HCT116 (cell line): ENCODE results near the gene GRIK3. TPM values are rescaled to one million over a fixed set of nuclear protein-coding genes. Genes with fewer than 3 reads are reported as not detected.

Source experiments
- ATAC-seq: fragments of 200-7000 bp; cut with Tn5 transposase; 2 replicates; pipeline ENCODE4 v1.9.1; 2020; ENCODE audit warnings: mild to moderate bottlenecking, moderate library complexity
- BruUV-seq: library from RNA; stranded (reverse); fragments of 400-500 nt; replicated peaks from 2 replicates; lab custom pipeline; 2021; lab: Mats Ljungman, UMichigan
- CTCF ChIA-PET: fragments of 300-600 bp; sonication (Branson Sonifier 250); formaldehyde crosslinking; loops from one replicate; lab custom pipeline; 2021; ENCODE audit warnings: antibody characterized with exemption; lab: Charles Lee
- POLR2A ChIA-PET: fragments of 300-600, 350-600 bp; sonication (Branson Sonifier 250); formaldehyde crosslinking; loops from one replicate; lab custom pipeline; 2021; ENCODE audit warnings: antibody characterized with exemption; lab: Charles Lee
- RAD21 ChIA-PET, 2 experiments: fragments of 300-600 bp; sonication (Branson Sonifier 250); formaldehyde crosslinking; loops; one replicate each; lab custom pipeline; 2023; ENCODE audit warnings: low total read pairs in 2 of 2; ENCODE audit not compliant: uncharacterized antibody in 2 of 2, unreplicated experiment in 2 of 2, low non-redundant PET in 1 of 2; lab: Charles Lee
- DNase-seq: peaks from one replicate; pipeline ENCODE4 v3.0.0-alpha.2; 2010; ENCODE audit warnings: low read depth, low spot score
- H2AFZ ChIP-seq: fragments of 200-600 bp; shearing (Covaris generic), sonication (generic); 2 replicates; pipeline ENCODE4 v1.6.1; 2017; ENCODE audit warnings: low read depth, mixed run types, mixed read lengths, antibody characterized with exemption, low read length; ENCODE audit not compliant: poor library complexity, severe bottlenecking
- H3K27ac ChIP-seq: 2 replicates; pipeline ENCODE4 v1.5.1; 2012; ENCODE audit warnings: low read depth, low read length
- H3K27me3 ChIP-seq: fragments of 200-600 bp; sonication (generic); 2 replicates; pipeline ENCODE4 v1.6.1; 2016; ENCODE audit warnings: mixed run types, low read length, mixed read lengths; ENCODE audit not compliant: insufficient read depth
- H3K36me3 ChIP-seq, 2 experiments: fragments of 200-500 bp in 1 of 2; fragments of 200-600 bp in 1 of 2; sonication (Bioruptor generic) in 1 of 2; sonication (generic) in 1 of 2; 2 replicates each; pipeline versions ENCODE4 v1.5.1 to v1.6.1; 2014 to 2016; ENCODE audit warnings: low read length in 2 of 2, inconsistent platforms in 1 of 2, mixed read lengths in 1 of 2, mixed run types in 1 of 2; ENCODE audit not compliant: insufficient read depth in 2 of 2, control insufficient read depth in 1 of 2
- H3K4me1 ChIP-seq, 2 experiments: fragments of 200-600 bp in 1 of 2; sonication (generic) in 1 of 2; 2 replicates each; pipeline versions ENCODE4 v1.5.1 to v1.6.1; 2012 to 2017; ENCODE audit warnings: low read length in 2 of 2, inconsistent platforms in 1 of 2, mild to moderate bottlenecking in 1 of 2, mixed read lengths in 1 of 2, mixed run types in 1 of 2, moderate library complexity in 1 of 2; ENCODE audit not compliant: insufficient read depth in 2 of 2, control insufficient read depth in 1 of 2
- H3K4me2 ChIP-seq: fragments of 200-600 bp; sonication (generic); 2 replicates; pipeline ENCODE4 v1.6.1; 2017; ENCODE audit warnings: mixed run types, low read length, mixed read lengths
- H3K4me3 ChIP-seq, 2 experiments: fragments of 200-600 bp in 1 of 2; sonication (generic) in 1 of 2; replicated peaks in 1 of 2; 2 replicates each; pipeline ENCODE4 v1.5.1; 2011 to 2016; ENCODE audit warnings: low read length in 2 of 2, control low read depth in 1 of 2, low read depth in 1 of 2, mild to moderate bottlenecking in 1 of 2, mixed read lengths in 1 of 2, mixed run types in 1 of 2
- H3K79me2 ChIP-seq: fragments of 200-600 bp; sonication (generic); 2 replicates; pipeline ENCODE4 v1.6.1; 2017; ENCODE audit warnings: mild to moderate bottlenecking, mixed run types, low read length, moderate library complexity, mixed read lengths; ENCODE audit not compliant: insufficient read depth
- H3K9ac ChIP-seq: fragments of 200-600 bp; sonication (generic); 2 replicates; pipeline ENCODE4 v1.6.1; 2016; ENCODE audit warnings: low read length, mixed read lengths
- H3K9me2 ChIP-seq: fragments of 200-600 bp; sonication (generic), shearing (Covaris generic); 2 replicates; pipeline ENCODE4 v1.6.1; 2017; ENCODE audit warnings: mixed run types, mild to moderate bottlenecking, moderate library complexity; ENCODE audit not compliant: insufficient read depth
- H3K9me3 ChIP-seq, 2 experiments: fragments of 200-500 bp in 1 of 2; fragments of 200-600 bp in 1 of 2; sonication (Bioruptor generic) in 1 of 2; sonication (generic) in 1 of 2; 2 replicates each; pipeline ENCODE4 v1.6.1; 2014 to 2017; ENCODE audit warnings: low read length in 2 of 2, mixed read lengths in 2 of 2, inconsistent platforms in 1 of 2, low read depth in 1 of 2, mild to moderate bottlenecking in 1 of 2, mixed run types in 1 of 2, moderate library complexity in 1 of 2; ENCODE audit not compliant: control insufficient read depth in 1 of 2, insufficient read depth in 1 of 2
- H4K20me1 ChIP-seq: fragments of 200-600 bp; sonication (generic), shearing (Covaris generic); 2 replicates; pipeline ENCODE4 v1.6.1; 2017; ENCODE audit warnings: mixed run types, mild to moderate bottlenecking, moderate library complexity; ENCODE audit not compliant: insufficient read depth
- ATF3 ChIP-seq: IDR thresholded peaks from 2 replicates; pipeline ENCODE4 v1.6.1; 2012
- CBX3 ChIP-seq: IDR thresholded peaks from 2 replicates; pipeline ENCODE4 v1.6.1; 2012; ENCODE audit warnings: low read depth
- CEBPB ChIP-seq: IDR thresholded peaks from 2 replicates; pipeline ENCODE4 v1.6.1; 2012; ENCODE audit warnings: low read depth
- EZH2phosphoT487 ChIP-seq: fragments of 200-600 bp; IDR thresholded peaks from 2 replicates; pipeline ENCODE4 v1.6.1; 2018; ENCODE audit warnings: antibody characterized with exemption, borderline replicate concordance
- FOSL1 ChIP-seq: IDR thresholded peaks from 2 replicates; pipeline ENCODE4 v1.6.1; 2012; ENCODE audit warnings: low read depth
- JUND ChIP-seq: IDR thresholded peaks from 2 replicates; pipeline ENCODE4 v1.6.1; 2012
- POLR2AphosphoS5 ChIP-seq: IDR thresholded peaks from 2 replicates; pipeline ENCODE4 v1.6.1; 2011; ENCODE audit warnings: mild to moderate bottlenecking, low read depth, low read length, moderate library complexity
- SP1 ChIP-seq: IDR thresholded peaks from 2 replicates; pipeline ENCODE4 v1.6.1; 2012; ENCODE audit warnings: low read depth
- SRF ChIP-seq: IDR thresholded peaks from 2 replicates; pipeline ENCODE4 v1.6.1; 2012; ENCODE audit warnings: low read depth
- YY1 ChIP-seq: IDR thresholded peaks from 2 replicates; pipeline ENCODE4 v1.6.1; 2011; ENCODE audit warnings: low read length, low read depth, moderate library complexity, mild to moderate bottlenecking; ENCODE audit not compliant: insufficient replicate concordance; ENCODE audit errors: extremely low read depth
- ZFX ChIP-seq: fragments of 450-650 bp; IDR thresholded peaks from 2 replicates; pipeline ENCODE4 v1.6.1; 2017
- ZNF274 ChIP-seq: fragments of 200-500 bp; sonication (Bioruptor generic); IDR thresholded peaks from 2 replicates; pipeline ENCODE4 v1.6.1; 2014; ENCODE audit warnings: mild to moderate bottlenecking, low read depth, low read length, inconsistent platforms
- intact Hi-C: fragments of 100-400 bp; cut with micrococcal nuclease; formaldehyde crosslinking; loops from 2 replicates; pipeline ENCODE4 v1.10.0; 2022
- total RNA-seq: library from RNA; stranded (reverse); gene quantifications from one replicate; pipeline ENCODE4 v1.2.1, GENCODE V29; 2021; ENCODE audit not compliant: unreplicated experiment

Gene GRIK3
- total RNA-seq, 1 experiment from 2014 or later = not detected

GRCh38 chr1:36775716-36776115 lies 258.6 kb downstream of the GRIK3 start:
- no TSS peak for BruUV-seq
- Histone ChIP-seq H3K79me2 (no peaks in the 10 kb centered on the region), H3K9me3 (no peaks in the 10 kb centered on the region), H3K4me3 (no peak overlapping the region), H3K9ac (no peak overlapping the region), H3K36me3 (no peaks in the 10 kb centered on the region), H3K4me1 (no peaks in the 10 kb centered on the region), H3K4me2 (no peak overlapping the region), H2AFZ (no peak overlapping the region), H4K20me1 (no peaks in the 10 kb centered on the region), H3K27me3 (peaks cover 58% of the 10 kb centered on the region), H3K27ac (no peak overlapping the region), H3K9me2 (no peaks in the 10 kb centered on the region)
- ChIA-PET CTCF (no interaction called here), POLR2A (no interaction called here), RAD21 (no interaction called here)
- no peak for TF ChIP-seq CBX3
- TF ChIP-seq CEBPB = no peak
- no peak for TF ChIP-seq ZFX
- TF ChIP-seq EZH2phosphoT487 = no peak
- TF ChIP-seq ZNF274 = no peak
- TF ChIP-seq YY1 = no peak
- TF ChIP-seq FOSL1 = no peak
- no peak for TF ChIP-seq SP1
- TF ChIP-seq POLR2AphosphoS5 = no peak
- no peak for TF ChIP-seq ATF3
- TF ChIP-seq JUND = no peak
- no peak for ATAC-seq
- no peak for DNase-seq
- intact Hi-C loops = no loop called here

DNA sequence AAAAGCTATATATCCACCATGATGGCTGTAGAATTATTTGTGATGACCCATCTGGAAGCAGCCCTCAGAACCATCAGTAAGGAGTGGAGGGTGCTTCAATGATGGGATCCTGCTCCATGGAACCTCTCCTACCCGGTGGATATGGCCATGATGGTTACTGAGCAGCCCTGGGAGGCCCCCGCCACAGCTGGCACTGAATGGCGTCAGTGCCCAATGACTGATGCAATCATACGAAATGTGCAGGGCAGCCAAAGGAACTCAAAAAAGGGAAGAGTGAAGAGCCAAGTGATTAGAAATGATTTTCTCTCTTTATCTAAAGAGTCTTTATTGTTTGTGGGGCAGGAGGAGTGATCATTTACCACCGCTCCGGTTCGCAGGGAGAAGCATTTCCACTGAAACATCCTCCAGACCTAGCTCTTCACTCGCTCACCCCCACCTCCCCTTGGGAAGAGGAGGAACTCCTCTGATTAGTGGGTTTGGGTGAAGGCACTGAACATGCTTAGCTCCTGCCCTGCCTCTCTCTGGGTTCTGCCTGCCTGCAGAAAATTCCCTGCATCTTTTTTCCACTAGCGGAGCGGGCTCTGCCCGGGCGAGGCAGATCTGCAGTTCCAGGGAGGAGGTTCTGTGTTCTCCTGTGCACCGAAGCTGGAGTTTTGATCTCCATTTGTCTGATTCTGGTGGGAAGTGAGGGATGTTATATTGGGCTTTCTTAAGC lies 260.3 kb downstream of the GRIK3 start:
- ChIA-PET POLR2A (no interaction called here), RAD21 (no interaction called here), CTCF (no interaction called here)
- H3K79me2 ChIP-seq = no peaks in the 10 kb centered on the region
- H3K4me3 ChIP-seq = no peak overlapping the region
- BruUV-seq = no TSS peak
- no peaks in the 10 kb centered on the region for H3K9me2 ChIP-seq
- H3K4me1 ChIP-seq = no peaks in the 10 kb centered on the region
- no peak overlapping the region for H3K9ac ChIP-seq
- DNase-seq = no peak
- intact Hi-C loops = no loop called here
- H2AFZ ChIP-seq = no peak overlapping the region
- no peaks in the 10 kb centered on the region for H3K36me3 ChIP-seq
- no peak overlapping the region for H3K27ac ChIP-seq
- peak; percentile 48; the same call in 1 of the 2 replicates for TF ChIP-seq CEBPB
- TF ChIP-seq SRF = no peak
- ATAC-seq = no peak
- H3K4me2 ChIP-seq = no peak overlapping the region
- no peaks in the 10 kb centered on the region for H3K9me3 ChIP-seq
- H4K20me1 ChIP-seq = no peaks in the 10 kb centered on the region
- peaks cover 74% of the 10 kb centered on the region for H3K27me3 ChIP-seq
